ENCODE measurements around the gene SORCS3. TPM values are rescaled to one million over a fixed set of nuclear protein-coding genes. Genes with fewer than 3 reads are reported as not detected.

The SORCS3 gene
- total RNA-seq, 1 experiment from 2014 or later: not detected

- CTCF ChIA-PET: no interaction called here
- H3K9me3 ChIP-seq (ENCODE audit: control insufficient read depth, insufficient read depth, low read depth, low read length): no peaks in the 10 kb centered on the region
- H3K27ac ChIP-seq (ENCODE audit: low read length): no peak overlapping the region
- no peak for ATAC-seq
- POLR2A ChIA-PET: no interaction called here
- intact Hi-C loops (cut with micrococcal nuclease; ENCODE audit: unreplicated experiment): no loop called here
- TF ChIP-seq, protein P1, sequence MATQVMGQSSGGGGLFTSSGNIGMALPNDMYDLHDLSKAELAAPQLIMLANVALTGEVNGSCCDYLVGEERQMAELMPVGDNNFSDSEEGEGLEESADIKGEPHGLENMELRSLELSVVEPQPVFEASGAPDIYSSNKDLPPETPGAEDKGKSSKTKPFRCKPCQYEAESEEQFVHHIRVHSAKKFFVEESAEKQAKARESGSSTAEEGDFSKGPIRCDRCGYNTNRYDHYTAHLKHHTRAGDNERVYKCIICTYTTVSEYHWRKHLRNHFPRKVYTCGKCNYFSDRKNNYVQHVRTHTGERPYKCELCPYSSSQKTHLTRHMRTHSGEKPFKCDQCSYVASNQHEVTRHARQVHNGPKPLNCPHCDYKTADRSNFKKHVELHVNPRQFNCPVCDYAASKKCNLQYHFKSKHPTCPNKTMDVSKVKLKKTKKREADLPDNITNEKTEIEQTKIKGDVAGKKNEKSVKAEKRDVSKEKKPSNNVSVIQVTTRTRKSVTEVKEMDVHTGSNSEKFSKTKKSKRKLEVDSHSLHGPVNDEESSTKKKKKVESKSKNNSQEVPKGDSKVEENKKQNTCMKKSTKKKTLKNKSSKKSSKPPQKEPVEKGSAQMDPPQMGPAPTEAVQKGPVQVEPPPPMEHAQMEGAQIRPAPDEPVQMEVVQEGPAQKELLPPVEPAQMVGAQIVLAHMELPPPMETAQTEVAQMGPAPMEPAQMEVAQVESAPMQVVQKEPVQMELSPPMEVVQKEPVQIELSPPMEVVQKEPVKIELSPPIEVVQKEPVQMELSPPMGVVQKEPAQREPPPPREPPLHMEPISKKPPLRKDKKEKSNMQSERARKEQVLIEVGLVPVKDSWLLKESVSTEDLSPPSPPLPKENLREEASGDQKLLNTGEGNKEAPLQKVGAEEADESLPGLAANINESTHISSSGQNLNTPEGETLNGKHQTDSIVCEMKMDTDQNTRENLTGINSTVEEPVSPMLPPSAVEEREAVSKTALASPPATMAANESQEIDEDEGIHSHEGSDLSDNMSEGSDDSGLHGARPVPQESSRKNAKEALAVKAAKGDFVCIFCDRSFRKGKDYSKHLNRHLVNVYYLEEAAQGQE (IDR thresholded peaks at IDR 0.05; ENCODE audit: insufficient read depth in 1 of 2, low read depth in 2 of 2, low read length in 1 of 2): no peak
- in situ Hi-C loops (cut with HindIII; ENCODE audit: low pct_unique_long_range_greater_than_20kb, low sequenced_read_pairs): no loop called here
- no peaks in the 10 kb centered on the region for H3K27me3 ChIP-seq (ENCODE audit: control insufficient read depth, insufficient read depth, low read length)
- H3K36me3 ChIP-seq (ENCODE audit: control insufficient read depth, insufficient read depth, low read length): no peaks in the 10 kb centered on the region
- no TSS peak for BruUV-seq (replicated peaks)
- no peak for DNase-seq (ENCODE audit: low read depth, low spot score)
- H3K4me1 ChIP-seq (ENCODE audit: control insufficient read depth, insufficient read depth, low read length): no peaks in the 10 kb centered on the region
- no peak overlapping the region for H3K4me3 ChIP-seq (ENCODE audit: low read depth in 2 of 2, low read length in 2 of 2)
These were observed 384.0 kb downstream of the SORCS3 start for GRCh38 chr10:105025092-105025491.

- H3K4me1 ChIP-seq (ENCODE audit: control insufficient read depth, insufficient read depth, low read length): no peaks in the 10 kb centered on the region
- TF ChIP-seq, protein P1 (IDR thresholded peaks at IDR 0.05; ENCODE audit: insufficient read depth in 1 of 2, low read depth in 2 of 2, low read length in 1 of 2): no peak
- TF ChIP-seq TCF7L2 (IDR thresholded peaks at IDR 0.05; ENCODE audit: low read depth, low read length) (no peak), CTCF (IDR thresholded peaks at IDR 0.05) (no peak), SIN3A (IDR thresholded peaks at IDR 0.05; ENCODE audit: borderline replicate concordance, insufficient read depth, low read depth, low read length) (no peak), POLR2AphosphoS5 (IDR thresholded peaks at IDR 0.05; ENCODE audit: low read depth, low read length) (no peak)
- H3K4me3 ChIP-seq (ENCODE audit: low read depth in 2 of 2, low read length in 2 of 2): no peak overlapping the region
- no peak overlapping the region for H3K27ac ChIP-seq (ENCODE audit: low read length)
- no peaks in the 10 kb centered on the region for H3K36me3 ChIP-seq (ENCODE audit: control insufficient read depth, insufficient read depth, low read length)
- CTCF ChIA-PET: no interaction called here
- intact Hi-C loops (cut with micrococcal nuclease; ENCODE audit: unreplicated experiment): no loop called here
- in situ Hi-C loops (cut with HindIII; ENCODE audit: low pct_unique_long_range_greater_than_20kb, low sequenced_read_pairs): no loop called here
- POLR2A ChIA-PET: no interaction called here
- no TSS peak for BruUV-seq (replicated peaks)
- ATAC-seq: no peak
- DNase-seq (ENCODE audit: low read depth, low spot score): no peak
- no peaks in the 10 kb centered on the region for H3K9me3 ChIP-seq (ENCODE audit: control insufficient read depth, insufficient read depth, low read depth, low read length)
- no peaks in the 10 kb centered on the region for H3K27me3 ChIP-seq (ENCODE audit: control insufficient read depth, insufficient read depth, low read length)
These were observed 385.5 kb downstream of the SORCS3 start for GRCh38 chr10:105026566-105026965.
